ENCODE data around the gene FABP1.

DNA sequence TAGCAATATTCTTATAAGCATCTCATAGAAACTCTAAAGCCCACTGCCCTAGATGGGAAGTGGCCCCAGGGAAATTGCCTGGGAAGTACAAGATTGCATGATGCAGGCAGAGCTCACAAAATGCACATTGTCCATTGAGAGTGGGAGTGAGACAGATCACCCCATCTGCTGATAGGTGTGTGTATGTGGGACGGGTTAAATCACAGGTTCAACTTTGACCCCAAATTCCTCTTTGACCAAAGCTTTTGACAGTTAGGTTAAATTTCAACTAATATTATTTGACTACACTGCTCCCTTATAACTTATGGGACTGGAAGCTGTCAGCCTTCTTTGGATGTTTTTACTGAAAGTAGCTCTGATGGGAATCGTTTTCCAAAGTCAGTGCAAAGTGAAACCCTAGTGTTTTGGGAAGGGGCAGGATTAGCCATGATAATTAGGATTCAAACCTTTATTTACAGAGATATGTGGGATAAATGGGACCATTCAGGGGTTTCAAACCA lies 11.4 kb upstream of the FABP1 start:
- TF ChIP-seq, protein P1, sequence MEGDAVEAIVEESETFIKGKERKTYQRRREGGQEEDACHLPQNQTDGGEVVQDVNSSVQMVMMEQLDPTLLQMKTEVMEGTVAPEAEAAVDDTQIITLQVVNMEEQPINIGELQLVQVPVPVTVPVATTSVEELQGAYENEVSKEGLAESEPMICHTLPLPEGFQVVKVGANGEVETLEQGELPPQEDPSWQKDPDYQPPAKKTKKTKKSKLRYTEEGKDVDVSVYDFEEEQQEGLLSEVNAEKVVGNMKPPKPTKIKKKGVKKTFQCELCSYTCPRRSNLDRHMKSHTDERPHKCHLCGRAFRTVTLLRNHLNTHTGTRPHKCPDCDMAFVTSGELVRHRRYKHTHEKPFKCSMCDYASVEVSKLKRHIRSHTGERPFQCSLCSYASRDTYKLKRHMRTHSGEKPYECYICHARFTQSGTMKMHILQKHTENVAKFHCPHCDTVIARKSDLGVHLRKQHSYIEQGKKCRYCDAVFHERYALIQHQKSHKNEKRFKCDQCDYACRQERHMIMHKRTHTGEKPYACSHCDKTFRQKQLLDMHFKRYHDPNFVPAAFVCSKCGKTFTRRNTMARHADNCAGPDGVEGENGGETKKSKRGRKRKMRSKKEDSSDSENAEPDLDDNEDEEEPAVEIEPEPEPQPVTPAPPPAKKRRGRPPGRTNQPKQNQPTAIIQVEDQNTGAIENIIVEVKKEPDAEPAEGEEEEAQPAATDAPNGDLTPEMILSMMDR (IDR thresholded peaks at IDR 0.05), result no peak
- TF ChIP-seq POLR2A (IDR thresholded peaks at IDR 0.05), result no peak
